ENCODE data around the gene GUCD1.

GUCD1 gene

GRCh38 chr22:24498824-24499223 lies 56.1 kb downstream of the GUCD1 start:
- peak; percentile 26 to 91 (median 68) for DNase-seq
- intact Hi-C loops (cut with DNase I): no loop called here

- intact Hi-C loops (cut with DNase I): no loop called here
- no peak for DNase-seq
Observed at GRCh38 chr22:24497841-24498258, 57.1 kb downstream of the GUCD1 start.

- no peak for DNase-seq
- intact Hi-C loops (cut with DNase I): no loop called here
Observed at GRCh38 chr22:24496661-24497060, 58.3 kb downstream of the GUCD1 start.

- intact Hi-C loops (cut with DNase I): no loop called here
- DNase-seq: no peak
Observed at GRCh38 chr22:24496234-24496633, 58.7 kb downstream of the GUCD1 start.

GRCh38 chr22:24495365-24495675 lies 59.6 kb downstream of the GUCD1 start:
- no peak for DNase-seq
- intact Hi-C loops (cut with DNase I): no loop called here

- DNase-seq: no peak
- intact Hi-C loops (cut with DNase I): no loop called here
Observed at GRCh38 chr22:24494528-24495364, 60.2 kb downstream of the GUCD1 start, which contains the start of gene UPB1. Gene UPB1 (plus strand): TSS chr22:24495332. CDS start chr22:24495404, 72 bp downstream.

GRCh38 chr22:24494167-24494527 lies 60.8 kb downstream of the GUCD1 start:
- DNase-seq: no peak
- intact Hi-C loops (cut with DNase I): no loop called here

GRCh38 chr22:24492391-24492790 lies 62.5 kb downstream of the GUCD1 start:
- intact Hi-C loops (cut with DNase I): no loop called here
- DNase-seq: peak in 18 of 42 donors; percentile 9 to 72 (median 36)

Data from head of caudate nucleus (tissue), 42 donors.